ENCODE data around the gene ZNF827.

DNA sequence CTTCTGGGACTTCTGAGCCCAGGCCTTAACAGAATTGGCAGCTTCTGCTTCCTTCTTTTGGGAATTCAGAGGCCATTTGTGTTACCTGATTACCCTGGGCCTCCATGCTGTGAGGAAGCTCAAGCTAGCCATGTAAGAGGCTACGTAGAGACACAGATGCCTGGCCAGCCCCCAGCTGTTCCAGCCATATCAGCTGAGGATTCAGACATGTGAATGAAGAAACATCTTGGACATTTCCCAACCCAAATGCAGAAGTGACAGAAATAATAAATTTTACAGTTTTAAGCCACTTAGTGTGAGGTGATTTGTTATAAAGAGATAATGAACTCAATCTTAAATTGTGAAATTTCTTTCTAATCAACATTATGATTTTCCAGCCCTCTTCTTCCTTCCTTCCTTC lies 18.7 kb upstream of the ZNF827 start:
- TF ChIP-seq, protein P1, sequence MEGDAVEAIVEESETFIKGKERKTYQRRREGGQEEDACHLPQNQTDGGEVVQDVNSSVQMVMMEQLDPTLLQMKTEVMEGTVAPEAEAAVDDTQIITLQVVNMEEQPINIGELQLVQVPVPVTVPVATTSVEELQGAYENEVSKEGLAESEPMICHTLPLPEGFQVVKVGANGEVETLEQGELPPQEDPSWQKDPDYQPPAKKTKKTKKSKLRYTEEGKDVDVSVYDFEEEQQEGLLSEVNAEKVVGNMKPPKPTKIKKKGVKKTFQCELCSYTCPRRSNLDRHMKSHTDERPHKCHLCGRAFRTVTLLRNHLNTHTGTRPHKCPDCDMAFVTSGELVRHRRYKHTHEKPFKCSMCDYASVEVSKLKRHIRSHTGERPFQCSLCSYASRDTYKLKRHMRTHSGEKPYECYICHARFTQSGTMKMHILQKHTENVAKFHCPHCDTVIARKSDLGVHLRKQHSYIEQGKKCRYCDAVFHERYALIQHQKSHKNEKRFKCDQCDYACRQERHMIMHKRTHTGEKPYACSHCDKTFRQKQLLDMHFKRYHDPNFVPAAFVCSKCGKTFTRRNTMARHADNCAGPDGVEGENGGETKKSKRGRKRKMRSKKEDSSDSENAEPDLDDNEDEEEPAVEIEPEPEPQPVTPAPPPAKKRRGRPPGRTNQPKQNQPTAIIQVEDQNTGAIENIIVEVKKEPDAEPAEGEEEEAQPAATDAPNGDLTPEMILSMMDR (IDR thresholded peaks at IDR 0.05) = no peak
- TF ChIP-seq EP300 (IDR thresholded peaks at IDR 0.05) = no peak
- TF ChIP-seq POLR2AphosphoS5 (IDR thresholded peaks at IDR 0.05) = no peak
- no peak for TF ChIP-seq POLR2A (IDR thresholded peaks at IDR 0.05)
